Omental fat pad (tissue), 4 donors: ENCODE results near the gene RAP2A. TPM values are rescaled to one million over a fixed set of nuclear protein-coding genes. Genes with fewer than 3 reads are reported as not detected.

Experiments used
- ATAC-seq: fragments of 150-250 bp; one replicate; pipeline ENCODE4 v1.9.1; 2016; ENCODE audit warnings: mild to moderate bottlenecking, moderate library complexity; ENCODE audit not compliant: low FRiP score
- DNase-seq: peaks from one replicate; pipeline ENCODE4 v3.0.0-alpha.2; 2019; ENCODE audit warnings: low spot score
- small RNA-seq: library from RNA; depleted of rRNA; stranded (forward); fragments of <200 nt; gene quantifications from one replicate; pipeline ENCODE3, GENCODE V24; 2016
- total RNA-seq, 4 donors: library from RNA; depleted of rRNA; stranded (reverse); fragments of >200 nt; gene quantifications; one replicate each; pipeline ENCODE4 v1.1.0, GENCODE V29; 2016
- TF ChIP-seq, protein P1 (sequence below), 3 donors: fragments of 450-650 bp; IDR thresholded peaks; one replicate each; pipeline ENCODE4 v1.5.1; 2016 to 2017; ENCODE audit warnings: antibody characterized with exemption in 3 of 3, mild to moderate bottlenecking in 3 of 3, moderate library complexity in 2 of 3

Gene RAP2A
- total RNA-seq, 4 donors from 2014 or later, result 18.2 to 42.9 (median 29.6) TPM

DNA sequence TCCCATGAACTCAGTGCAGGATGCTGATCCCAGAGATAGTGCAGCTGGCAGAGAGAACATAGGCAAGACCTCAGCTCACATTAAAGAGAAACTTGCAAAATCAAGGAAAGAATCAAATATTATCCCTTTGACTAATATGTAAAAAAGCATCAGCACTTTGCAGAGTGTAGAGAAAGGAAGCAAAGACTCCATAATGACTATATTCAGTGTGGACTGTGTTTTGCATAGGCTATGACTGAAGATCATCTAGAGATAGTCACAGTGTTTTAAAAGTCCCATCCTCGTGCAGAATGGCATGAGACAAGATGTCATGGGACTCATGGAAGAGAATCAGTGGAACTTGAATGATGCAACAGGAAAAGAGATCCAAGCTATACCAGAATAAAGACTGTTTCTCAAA is 84.0 kb downstream of the RAP2A start:
- ATAC-seq, result no peak
- TF ChIP-seq, protein P1, sequence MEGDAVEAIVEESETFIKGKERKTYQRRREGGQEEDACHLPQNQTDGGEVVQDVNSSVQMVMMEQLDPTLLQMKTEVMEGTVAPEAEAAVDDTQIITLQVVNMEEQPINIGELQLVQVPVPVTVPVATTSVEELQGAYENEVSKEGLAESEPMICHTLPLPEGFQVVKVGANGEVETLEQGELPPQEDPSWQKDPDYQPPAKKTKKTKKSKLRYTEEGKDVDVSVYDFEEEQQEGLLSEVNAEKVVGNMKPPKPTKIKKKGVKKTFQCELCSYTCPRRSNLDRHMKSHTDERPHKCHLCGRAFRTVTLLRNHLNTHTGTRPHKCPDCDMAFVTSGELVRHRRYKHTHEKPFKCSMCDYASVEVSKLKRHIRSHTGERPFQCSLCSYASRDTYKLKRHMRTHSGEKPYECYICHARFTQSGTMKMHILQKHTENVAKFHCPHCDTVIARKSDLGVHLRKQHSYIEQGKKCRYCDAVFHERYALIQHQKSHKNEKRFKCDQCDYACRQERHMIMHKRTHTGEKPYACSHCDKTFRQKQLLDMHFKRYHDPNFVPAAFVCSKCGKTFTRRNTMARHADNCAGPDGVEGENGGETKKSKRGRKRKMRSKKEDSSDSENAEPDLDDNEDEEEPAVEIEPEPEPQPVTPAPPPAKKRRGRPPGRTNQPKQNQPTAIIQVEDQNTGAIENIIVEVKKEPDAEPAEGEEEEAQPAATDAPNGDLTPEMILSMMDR (IDR thresholded peaks at IDR 0.05), result no peak
- DNase-seq, result no peak

Small RNAs within 50 kb of the gene (small RNA-seq; reads per million reads assigned to genes)
- not detected for gene AL442067.1

Other genes with a start within 250 kb of the RAP2A start
- gene MBNL2, start 211.8 kb upstream of the RAP2A start, total RNA-seq, result 100 to 1,000 TPM; 105 to 132 (median 123) TPM